Caco-2 (cell line): ENCODE data around the gene BCL6. TPM values are rescaled to one million over a fixed set of nuclear protein-coding genes. Genes with fewer than 3 reads are reported as not detected.

Experiments used
- BruUV-seq: library from RNA; stranded (reverse); fragments of 400-500 nt; replicated peaks from 2 replicates; lab custom pipeline; 2021; lab: Mats Ljungman, UMichigan
- CTCF ChIA-PET: fragments of 300-600 bp; sonication (Branson Sonifier 250); formaldehyde crosslinking; loops from one replicate; lab custom pipeline; 2022; ENCODE audit warnings: antibody characterized with exemption; lab: Charles Lee
- POLR2A ChIA-PET: fragments of 300-600 bp; sonication (Branson Sonifier 250); formaldehyde crosslinking; loops from one replicate; lab custom pipeline; 2022; ENCODE audit warnings: antibody characterized with exemption; lab: Charles Lee
- DNase-seq, 2 experiments: peaks; one replicate each; pipeline versions ENCODE4 v3.0.0 to v3.0.0-alpha.2; 2020 to 2022
- H3K27me3 ChIP-seq: replicated peaks from 2 replicates; pipeline ENCODE4 v1.6.0; 2011; ENCODE audit warnings: low read length; ENCODE audit not compliant: control insufficient read depth, insufficient read depth
- H3K36me3 ChIP-seq: 2 replicates; pipeline ENCODE4 v1.5.1; 2011; ENCODE audit warnings: low read length; ENCODE audit not compliant: control insufficient read depth, insufficient read depth
- H3K4me1 ChIP-seq: fragments of 250-450 bp; sonication (Bioruptor Pico); 2 replicates; pipeline ENCODE4 v1.5.1; 2020; ENCODE audit warnings: mild to moderate bottlenecking
- H3K4me3 ChIP-seq: 2 replicates; pipeline ENCODE4 v1.5.1; 2011; ENCODE audit warnings: low read depth, mild to moderate bottlenecking, control low read depth, low read length
- H3K9me3 ChIP-seq: fragments of 250-450 bp; sonication (Bioruptor Pico); 2 replicates; pipeline ENCODE4 v1.5.1; 2020; ENCODE audit warnings: mild to moderate bottlenecking, moderate library complexity
- H3K27ac Mint-ChIP-seq: one replicate; pipeline ENCODE4 v1.8.0; 2022; ENCODE audit warnings: mixed read lengths; ENCODE audit not compliant: unreplicated experiment
- H3K27me3 Mint-ChIP-seq: one replicate; pipeline ENCODE4 v1.8.0; 2022; ENCODE audit warnings: mixed read lengths; ENCODE audit not compliant: insufficient read depth, unreplicated experiment
- H3K36me3 Mint-ChIP-seq: one replicate; pipeline ENCODE4 v1.8.0; 2022; ENCODE audit warnings: mild to moderate bottlenecking, mixed read lengths; ENCODE audit not compliant: insufficient read depth, unreplicated experiment
- H3K4me1 Mint-ChIP-seq: one replicate; pipeline ENCODE4 v1.8.0; 2022; ENCODE audit warnings: low read depth, mixed read lengths; ENCODE audit not compliant: unreplicated experiment
- H3K4me3 Mint-ChIP-seq: one replicate; pipeline ENCODE4 v1.8.0; 2022; ENCODE audit warnings: mild to moderate bottlenecking, moderate library complexity, mixed read lengths; ENCODE audit not compliant: unreplicated experiment
- H3K9me3 Mint-ChIP-seq: one replicate; pipeline ENCODE4 v1.8.0; 2022; ENCODE audit warnings: mixed read lengths; ENCODE audit not compliant: unreplicated experiment
- intact Hi-C: fragments of 100-400 bp; cut with micrococcal nuclease; formaldehyde crosslinking; loops from one replicate; pipeline ENCODE4 v1.10.0; 2022; ENCODE audit not compliant: unreplicated experiment
- total RNA-seq: library from RNA; stranded (reverse); gene quantifications from 2 replicates; pipeline ENCODE4 v1.2.3, GENCODE V29; 2022
- TF ChIP-seq, protein P1 (sequence below), 2 experiments: fragments of 200-600 bp in 1 of 2; IDR thresholded peaks; 1 replicate in 1 of 2; 2 replicates in 1 of 2; pipeline versions ENCODE4 v1.5.1 to v1.8.0; 2011 to 2022; ENCODE audit warnings: antibody characterized with exemption in 1 of 2, control low read depth in 1 of 2, inconsistent platforms in 1 of 2, low read depth in 1 of 2, low read length in 1 of 2, mild to moderate bottlenecking in 1 of 2, moderate library complexity in 1 of 2; ENCODE audit not compliant: insufficient read depth in 1 of 2, severe bottlenecking in 1 of 2, unreplicated experiment in 1 of 2

BCL6 gene
- total RNA-seq, 1 experiment from 2014 or later: 40.4 TPM

DNA sequence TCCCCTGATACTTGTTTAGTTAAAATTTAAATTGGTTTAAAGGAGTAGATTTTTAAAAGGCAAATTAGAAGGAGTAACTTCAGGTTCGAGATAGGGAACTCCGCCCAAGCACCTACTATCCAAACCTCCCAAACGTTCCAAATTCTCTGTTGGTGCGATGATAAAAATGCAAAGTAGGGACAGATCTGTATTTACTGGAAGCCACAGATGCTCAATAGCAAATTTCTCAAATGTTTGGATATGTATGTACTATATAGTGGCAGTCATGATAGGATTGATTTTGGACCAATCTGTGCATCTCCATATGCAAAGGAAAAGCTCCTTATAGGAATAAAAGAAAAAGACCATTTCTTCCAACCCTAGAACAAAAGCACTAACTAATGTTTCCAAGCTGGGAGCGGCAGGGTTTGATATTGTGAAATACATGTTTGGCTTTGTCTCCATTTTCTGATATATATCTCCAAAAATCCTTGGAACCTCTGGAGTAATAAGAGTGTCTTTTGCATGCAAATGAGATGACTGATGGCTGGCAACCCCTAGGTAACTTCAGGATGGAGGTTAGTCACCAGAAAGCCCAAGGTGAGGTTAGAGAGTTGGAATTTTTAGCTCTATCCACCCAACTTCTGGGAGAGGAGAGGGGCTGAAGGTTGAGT, 58.5 kb downstream of the BCL6 start:
- H3K4me3 ChIP-seq: no peak overlapping the region
- Mint-ChIP-seq H3K9me3 (peaks cover 28% of the 10 kb centered on the region), H3K27ac (no peak overlapping the region), H3K4me3 (no peak overlapping the region), H3K36me3 (no peaks in the 10 kb centered on the region), H3K4me1 (no peaks in the 10 kb centered on the region), H3K27me3 (peaks cover 10% of the 10 kb centered on the region)
- intact Hi-C loops: no loop called here
- no peaks in the 10 kb centered on the region for H3K36me3 ChIP-seq
- ChIA-PET POLR2A (no interaction called here), CTCF (no interaction called here)
- BruUV-seq: no TSS peak
- TF ChIP-seq, protein P1, sequence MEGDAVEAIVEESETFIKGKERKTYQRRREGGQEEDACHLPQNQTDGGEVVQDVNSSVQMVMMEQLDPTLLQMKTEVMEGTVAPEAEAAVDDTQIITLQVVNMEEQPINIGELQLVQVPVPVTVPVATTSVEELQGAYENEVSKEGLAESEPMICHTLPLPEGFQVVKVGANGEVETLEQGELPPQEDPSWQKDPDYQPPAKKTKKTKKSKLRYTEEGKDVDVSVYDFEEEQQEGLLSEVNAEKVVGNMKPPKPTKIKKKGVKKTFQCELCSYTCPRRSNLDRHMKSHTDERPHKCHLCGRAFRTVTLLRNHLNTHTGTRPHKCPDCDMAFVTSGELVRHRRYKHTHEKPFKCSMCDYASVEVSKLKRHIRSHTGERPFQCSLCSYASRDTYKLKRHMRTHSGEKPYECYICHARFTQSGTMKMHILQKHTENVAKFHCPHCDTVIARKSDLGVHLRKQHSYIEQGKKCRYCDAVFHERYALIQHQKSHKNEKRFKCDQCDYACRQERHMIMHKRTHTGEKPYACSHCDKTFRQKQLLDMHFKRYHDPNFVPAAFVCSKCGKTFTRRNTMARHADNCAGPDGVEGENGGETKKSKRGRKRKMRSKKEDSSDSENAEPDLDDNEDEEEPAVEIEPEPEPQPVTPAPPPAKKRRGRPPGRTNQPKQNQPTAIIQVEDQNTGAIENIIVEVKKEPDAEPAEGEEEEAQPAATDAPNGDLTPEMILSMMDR (IDR thresholded peaks at IDR 0.05; ENCODE audit: insufficient read depth in 1 of 2, low read depth in 1 of 2, low read length in 1 of 2, severe bottlenecking in 1 of 2, unreplicated experiment in 1 of 2): no peak
- no peaks in the 10 kb centered on the region; the same call in none of the 2 replicates for H3K27me3 ChIP-seq
- no peaks in the 10 kb centered on the region for H3K4me1 ChIP-seq
- peaks cover 14% of the 10 kb centered on the region for H3K9me3 ChIP-seq
- DNase-seq: no peak

DNA sequence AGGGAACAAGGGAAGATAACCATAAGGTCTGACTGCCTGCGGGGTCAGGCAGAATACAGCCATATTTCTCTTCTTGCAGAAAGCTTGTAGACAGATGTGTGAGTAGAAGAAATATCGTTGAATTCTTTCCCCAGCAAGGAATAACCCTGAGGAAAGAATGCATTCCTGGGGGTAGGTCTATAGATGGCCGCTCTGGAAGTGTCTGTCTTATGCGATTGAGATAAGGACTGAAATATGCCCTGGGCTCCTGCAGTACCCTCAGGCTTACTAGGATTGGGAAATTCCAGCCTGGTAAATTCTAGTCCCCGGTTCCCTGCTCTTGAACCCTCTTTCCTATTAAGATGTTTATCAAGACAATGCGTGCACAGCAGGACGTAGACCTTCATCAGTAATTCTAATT, 59.3 kb downstream of the BCL6 start:
- Histone ChIP-seq H3K4me3 (no peak overlapping the region), H3K4me1 (no peaks in the 10 kb centered on the region), H3K36me3 (no peaks in the 10 kb centered on the region), H3K27me3 (no peaks in the 10 kb centered on the region; the same call in none of the 2 replicates), H3K9me3 (peaks cover 14% of the 10 kb centered on the region)
- peaks cover 28% of the 10 kb centered on the region for H3K9me3 Mint-ChIP-seq
- H3K36me3 Mint-ChIP-seq: no peaks in the 10 kb centered on the region
- H3K4me1 Mint-ChIP-seq: no peaks in the 10 kb centered on the region
- no peak overlapping the region for H3K4me3 Mint-ChIP-seq
- peaks cover 7% of the 10 kb centered on the region for H3K27me3 Mint-ChIP-seq
- POLR2A ChIA-PET: no interaction called here
- BruUV-seq: no TSS peak
- DNase-seq: no peak
- TF ChIP-seq, protein P1 (IDR thresholded peaks at IDR 0.05; ENCODE audit: insufficient read depth in 1 of 2, low read depth in 1 of 2, low read length in 1 of 2, severe bottlenecking in 1 of 2, unreplicated experiment in 1 of 2): no peak
- CTCF ChIA-PET: no interaction called here
- H3K27ac Mint-ChIP-seq: no peak overlapping the region
- intact Hi-C loops: no loop called here

DNA sequence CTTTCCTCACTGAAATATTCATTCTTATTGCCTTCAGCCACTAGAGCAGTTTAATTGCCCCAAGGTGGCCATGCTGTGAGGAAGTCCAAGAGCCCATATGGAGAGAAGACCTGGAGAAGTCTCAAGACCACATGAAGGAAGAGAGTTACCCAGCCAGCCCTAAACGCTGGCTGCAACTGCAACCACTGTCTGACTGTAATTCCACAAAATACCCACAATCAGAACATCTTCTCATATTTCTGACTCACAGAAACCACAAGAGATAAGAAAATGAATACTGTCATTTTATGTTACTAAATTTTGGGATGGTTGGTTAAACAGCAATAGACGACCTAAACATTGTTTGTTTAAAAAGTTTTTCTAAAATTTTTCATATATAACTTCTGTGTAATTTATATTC, 60.4 kb downstream of the BCL6 start:
- Mint-ChIP-seq H3K27me3 (peaks cover 7% of the 10 kb centered on the region), H3K4me3 (no peak overlapping the region), H3K27ac (no peak overlapping the region), H3K4me1 (no peaks in the 10 kb centered on the region), H3K9me3 (peaks cover 28% of the 10 kb centered on the region), H3K36me3 (no peaks in the 10 kb centered on the region)
- H3K4me3 ChIP-seq: no peak overlapping the region
- CTCF ChIA-PET: no interaction called here
- H3K4me1 ChIP-seq: no peaks in the 10 kb centered on the region
- no TSS peak for BruUV-seq
- DNase-seq: no peak
- TF ChIP-seq, protein P1 (IDR thresholded peaks at IDR 0.05; ENCODE audit: insufficient read depth in 1 of 2, low read depth in 1 of 2, low read length in 1 of 2, severe bottlenecking in 1 of 2, unreplicated experiment in 1 of 2): no peak
- H3K36me3 ChIP-seq: no peaks in the 10 kb centered on the region
- intact Hi-C loops: no loop called here
- no peaks in the 10 kb centered on the region; the same call in none of the 2 replicates for H3K27me3 ChIP-seq
- POLR2A ChIA-PET: no interaction called here
- peaks cover 14% of the 10 kb centered on the region for H3K9me3 ChIP-seq
